ENCODE data around the gene CD48.

The CD48 gene

GRCh38 chr1:160638540-160638857 is 73.1 kb downstream of the CD48 start:
- Histone ChIP-seq H3K27me3 (ENCODE audit: control insufficient read depth, insufficient read depth, low read length) (no peaks in the 10 kb centered on the region), H3K79me2 (no peaks in the 10 kb centered on the region), H3K4me1 (no peaks in the 10 kb centered on the region), H3K9me3 (ENCODE audit: control insufficient read depth, low read length) (no peaks in the 10 kb centered on the region), H3K36me3 (ENCODE audit: control insufficient read depth, insufficient read depth, low read length) (no peaks in the 10 kb centered on the region), H3K4me2 (ENCODE audit: low read length) (no peak overlapping the region), H2AFZ (no peak overlapping the region), H3K27ac (no peak overlapping the region), H3K4me3 (ENCODE audit: low read depth, low read length) (no peak overlapping the region), H3K9ac (no peak overlapping the region)
- no peak for TF ChIP-seq CTCF (IDR thresholded peaks at IDR 0.05)

- no peak for TF ChIP-seq CTCF (IDR thresholded peaks at IDR 0.05)
- Histone ChIP-seq H3K9ac (no peak overlapping the region), H2AFZ (no peak overlapping the region), H3K9me3 (ENCODE audit: control insufficient read depth, low read length) (no peaks in the 10 kb centered on the region), H3K36me3 (ENCODE audit: control insufficient read depth, insufficient read depth, low read length) (no peaks in the 10 kb centered on the region), H3K79me2 (no peaks in the 10 kb centered on the region), H3K4me1 (no peaks in the 10 kb centered on the region), H3K27ac (no peak overlapping the region), H3K27me3 (ENCODE audit: control insufficient read depth, insufficient read depth, low read length) (no peaks in the 10 kb centered on the region), H3K4me2 (ENCODE audit: low read length) (no peak overlapping the region), H3K4me3 (ENCODE audit: low read depth, low read length) (no peak overlapping the region)
Observed at GRCh38 chr1:160637821-160638539, 73.6 kb downstream of the CD48 start.

GRCh38 chr1:160637065-160637464 is 74.6 kb downstream of the CD48 start:
- Histone ChIP-seq H3K27me3 (ENCODE audit: control insufficient read depth, insufficient read depth, low read length) (no peaks in the 10 kb centered on the region), H3K4me2 (ENCODE audit: low read length) (no peak overlapping the region), H3K4me3 (ENCODE audit: low read depth, low read length) (no peak overlapping the region), H3K4me1 (no peaks in the 10 kb centered on the region), H3K36me3 (ENCODE audit: control insufficient read depth, insufficient read depth, low read length) (no peaks in the 10 kb centered on the region), H3K9ac (no peak overlapping the region), H3K9me3 (ENCODE audit: control insufficient read depth, low read length) (no peaks in the 10 kb centered on the region), H3K27ac (no peak overlapping the region), H2AFZ (no peak overlapping the region), H3K79me2 (no peaks in the 10 kb centered on the region)
- no peak for TF ChIP-seq CTCF (IDR thresholded peaks at IDR 0.05)

GRCh38 chr1:160636547-160636946 is 75.1 kb downstream of the CD48 start:
- Histone ChIP-seq H3K9ac (no peak overlapping the region), H3K27me3 (ENCODE audit: control insufficient read depth, insufficient read depth, low read length) (no peaks in the 10 kb centered on the region), H2AFZ (no peak overlapping the region), H3K4me2 (ENCODE audit: low read length) (no peak overlapping the region), H3K79me2 (no peaks in the 10 kb centered on the region), H3K27ac (no peak overlapping the region), H3K4me3 (ENCODE audit: low read depth, low read length) (no peak overlapping the region), H3K36me3 (ENCODE audit: control insufficient read depth, insufficient read depth, low read length) (no peaks in the 10 kb centered on the region), H3K9me3 (ENCODE audit: control insufficient read depth, low read length) (no peaks in the 10 kb centered on the region), H3K4me1 (no peaks in the 10 kb centered on the region)
- no peak for TF ChIP-seq CTCF (IDR thresholded peaks at IDR 0.05)

- H3K4me1 ChIP-seq, result no peaks in the 10 kb centered on the region
- H3K27ac ChIP-seq, result no peak overlapping the region
- TF ChIP-seq CTCF (IDR thresholded peaks at IDR 0.05), result no peak
- H3K36me3 ChIP-seq (ENCODE audit: control insufficient read depth, insufficient read depth, low read length), result no peaks in the 10 kb centered on the region
- H3K4me3 ChIP-seq (ENCODE audit: low read depth, low read length), result no peak overlapping the region
- H3K79me2 ChIP-seq, result no peaks in the 10 kb centered on the region
- H3K4me2 ChIP-seq (ENCODE audit: low read length), result no peak overlapping the region
- no peak overlapping the region for H2AFZ ChIP-seq
- no peaks in the 10 kb centered on the region for H3K27me3 ChIP-seq (ENCODE audit: control insufficient read depth, insufficient read depth, low read length)
- H3K9ac ChIP-seq, result no peak overlapping the region
- H3K9me3 ChIP-seq (ENCODE audit: control insufficient read depth, low read length), result no peaks in the 10 kb centered on the region
Observed at GRCh38 chr1:160636076-160636475, 75.5 kb downstream of the CD48 start.
